A673 (cell line): ENCODE data around the gene ANKRD10. TPM values are rescaled to one million over a fixed set of nuclear protein-coding genes. Genes with fewer than 3 reads are reported as not detected.

ENCODE experiments used
- BruUV-seq: library from RNA; stranded (reverse); fragments of 400-500 nt; replicated peaks from 2 replicates; lab custom pipeline; 2021; lab: Mats Ljungman, UMichigan
- CTCF ChIA-PET: fragments of 300-600 bp; sonication (Branson Sonifier 250); formaldehyde crosslinking; loops from one replicate; lab custom pipeline; 2022; ENCODE audit warnings: antibody characterized with exemption; lab: Charles Lee
- POLR2A ChIA-PET: fragments of 300-600 bp; sonication (Branson Sonifier 250); formaldehyde crosslinking; loops from one replicate; lab custom pipeline; 2022; ENCODE audit warnings: antibody characterized with exemption; ENCODE audit not compliant: low non-redundant PET; lab: Charles Lee
- DNase-seq: peaks from one replicate; pipeline ENCODE4 v3.0.0-alpha.2; 2015; ENCODE audit warnings: low spot score
- H3K27ac ChIP-seq: fragments of 200-600 bp; sonication (generic); 2 replicates; pipeline ENCODE4 v1.5.1; 2016; ENCODE audit warnings: mixed run types, low read depth, mild to moderate bottlenecking, mixed read lengths, antibody characterized with exemption, low read length; ENCODE audit not compliant: poor library complexity, severe bottlenecking
- H3K27me3 ChIP-seq: fragments of 200-600 bp; sonication (generic); replicated peaks from 2 replicates; pipeline ENCODE4 v1.6.1; 2017; ENCODE audit warnings: mixed run types, low read depth, mild to moderate bottlenecking, mixed read lengths, antibody characterized with exemption, low read length; ENCODE audit not compliant: insufficient read depth, poor library complexity
- H3K36me3 ChIP-seq: fragments of 200-600 bp; sonication (generic); 2 replicates; pipeline ENCODE4 v1.6.1; 2016; ENCODE audit warnings: mixed run types, mild to moderate bottlenecking, mixed read lengths, antibody characterized with exemption, low read length; ENCODE audit not compliant: insufficient read depth, poor library complexity, severe bottlenecking
- H3K4me1 ChIP-seq: fragments of 200-600 bp; sonication (generic); 2 replicates; pipeline ENCODE4 v1.6.1; 2017; ENCODE audit warnings: mixed run types, mild to moderate bottlenecking, mixed read lengths, antibody characterized with exemption, low read length; ENCODE audit not compliant: insufficient read depth, poor library complexity, severe bottlenecking
- H3K4me3 ChIP-seq: fragments of 200-600 bp; sonication (generic); 2 replicates; pipeline ENCODE4 v1.5.1; 2016; ENCODE audit warnings: low read depth, mixed run types, mild to moderate bottlenecking, mixed read lengths, low read length; ENCODE audit not compliant: poor library complexity, severe bottlenecking
- H3K9me3 ChIP-seq: fragments of 200-600 bp; sonication (generic); 2 replicates; pipeline ENCODE4 v1.6.1; 2016; ENCODE audit warnings: mixed run types, low read depth, mild to moderate bottlenecking, mixed read lengths, antibody characterized with exemption, low read length; ENCODE audit not compliant: poor library complexity, severe bottlenecking
- CTCF ChIP-seq: fragments of 300-800, 200-600 bp; sonication (generic); conservative IDR thresholded peaks from 2 replicates; pipeline ENCODE4 v1.5.1; 2017; ENCODE audit warnings: low read depth, mild to moderate bottlenecking, antibody characterized with exemption, low read length, moderate library complexity, mixed read lengths
- EZH2 ChIP-seq: fragments of 200-600 bp; sonication (generic); IDR thresholded peaks from 2 replicates; pipeline ENCODE4 v1.6.1; 2017; ENCODE audit warnings: borderline replicate concordance, low read depth, mild to moderate bottlenecking, mixed read lengths, antibody characterized with exemption, low read length; ENCODE audit not compliant: poor library complexity, severe bottlenecking
- intact Hi-C: fragments of 100-400 bp; cut with micrococcal nuclease; formaldehyde crosslinking; loops from one replicate; pipeline ENCODE4 v1.10.0; 2022; ENCODE audit not compliant: unreplicated experiment
- total RNA-seq: library from RNA; stranded (reverse); gene quantifications from 2 replicates; pipeline ENCODE4 v1.2.3, GENCODE V29; 2021

ANKRD10 gene
- total RNA-seq, 1 experiment from 2014 or later, result 96.2 TPM

- H3K36me3 ChIP-seq, result peaks cover 21% of the 10 kb centered on the region
- no peak for DNase-seq
- H3K27ac ChIP-seq, result no peak overlapping the region
- no peaks in the 10 kb centered on the region for H3K27me3 ChIP-seq
- POLR2A ChIA-PET, result no interaction called here
- no peaks in the 10 kb centered on the region for H3K9me3 ChIP-seq
- BruUV-seq, result no TSS peak
- TF ChIP-seq CTCF, result no peak
- TF ChIP-seq EZH2, result no peak
- no peaks in the 10 kb centered on the region for H3K4me1 ChIP-seq
- H3K4me3 ChIP-seq, result no peak overlapping the region
- intact Hi-C loops, result no loop called here
- CTCF ChIA-PET, result no interaction called here
Measured at GRCh38 chr13:110894086-110894485, 20.8 kb downstream of the ANKRD10 start.

- H3K4me3 ChIP-seq, result no peak overlapping the region
- no peak for DNase-seq
- CTCF ChIA-PET, result no interaction called here
- H3K27me3 ChIP-seq, result no peaks in the 10 kb centered on the region
- no peaks in the 10 kb centered on the region for H3K4me1 ChIP-seq
- intact Hi-C loops, result no loop called here
- H3K27ac ChIP-seq, result no peak overlapping the region
- TF ChIP-seq CTCF (no peak), EZH2 (no peak)
- POLR2A ChIA-PET, result no interaction called here
- no TSS peak for BruUV-seq
- H3K36me3 ChIP-seq, result peaks cover 19% of the 10 kb centered on the region
- no peaks in the 10 kb centered on the region for H3K9me3 ChIP-seq
Measured at GRCh38 chr13:110893571-110893970, 21.3 kb downstream of the ANKRD10 start.

- no peak overlapping the region for H3K4me3 ChIP-seq
- no peaks in the 10 kb centered on the region for H3K4me1 ChIP-seq
- no TSS peak for BruUV-seq
- ChIA-PET POLR2A (no interaction called here), CTCF (no interaction called here)
- no peak for DNase-seq
- no peaks in the 10 kb centered on the region for H3K9me3 ChIP-seq
- no peak for TF ChIP-seq CTCF
- intact Hi-C loops, result no loop called here
- H3K27ac ChIP-seq, result no peak overlapping the region
- peaks cover 19% of the 10 kb centered on the region for H3K36me3 ChIP-seq
- no peaks in the 10 kb centered on the region for H3K27me3 ChIP-seq
Measured at GRCh38 chr13:110890279-110891165, 24.3 kb downstream of the ANKRD10 start.
